ENCODE measurements around the gene WWOX.

The WWOX gene

DNA sequence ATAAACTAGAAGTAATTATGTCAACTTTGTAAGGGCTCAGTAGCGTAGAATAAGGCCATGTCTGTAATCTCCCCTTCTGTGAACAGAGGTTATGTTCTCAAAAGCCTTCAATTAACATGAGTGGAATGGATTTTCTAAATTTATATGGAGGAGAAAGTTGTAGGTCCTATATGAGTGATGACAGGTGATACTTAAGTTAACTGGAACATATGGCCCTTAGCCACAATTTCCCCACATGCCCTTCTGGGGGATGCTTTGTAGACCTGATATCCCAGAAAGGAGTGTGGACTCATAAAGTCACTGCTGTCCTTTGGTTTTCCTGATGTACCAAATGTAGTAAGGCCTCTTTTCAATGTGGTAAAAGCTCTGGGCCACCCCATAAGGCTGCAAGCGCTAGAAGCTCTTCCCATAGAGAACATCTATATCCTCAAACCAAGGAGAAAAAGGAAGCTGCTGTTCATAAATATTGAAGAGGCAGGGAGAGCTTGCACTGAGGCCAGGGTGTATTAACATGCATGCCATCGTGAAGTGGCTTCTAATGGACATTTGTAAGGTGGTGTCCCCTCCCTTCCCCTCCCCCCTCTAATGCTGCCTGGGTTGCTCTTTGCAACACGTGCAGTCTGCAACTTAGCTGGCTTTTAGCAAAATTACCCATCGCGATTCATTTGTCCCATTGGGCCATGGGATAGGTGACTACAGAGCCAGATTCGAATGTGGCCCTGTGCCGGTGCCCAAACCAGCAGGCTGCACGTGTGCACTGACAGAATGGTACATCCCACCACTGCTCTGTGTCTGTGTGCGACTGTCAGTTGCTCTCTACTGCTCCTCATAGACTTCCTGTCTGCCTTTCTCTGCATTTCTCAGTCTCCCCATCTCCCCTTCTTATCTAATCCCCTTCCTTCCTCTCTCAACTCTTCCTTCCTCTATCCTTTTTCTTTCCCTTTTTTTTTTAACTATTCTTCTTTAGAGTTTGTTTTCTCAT, 269.0 kb downstream of the WWOX start (continued):
- TF ChIP-seq, protein P1, sequence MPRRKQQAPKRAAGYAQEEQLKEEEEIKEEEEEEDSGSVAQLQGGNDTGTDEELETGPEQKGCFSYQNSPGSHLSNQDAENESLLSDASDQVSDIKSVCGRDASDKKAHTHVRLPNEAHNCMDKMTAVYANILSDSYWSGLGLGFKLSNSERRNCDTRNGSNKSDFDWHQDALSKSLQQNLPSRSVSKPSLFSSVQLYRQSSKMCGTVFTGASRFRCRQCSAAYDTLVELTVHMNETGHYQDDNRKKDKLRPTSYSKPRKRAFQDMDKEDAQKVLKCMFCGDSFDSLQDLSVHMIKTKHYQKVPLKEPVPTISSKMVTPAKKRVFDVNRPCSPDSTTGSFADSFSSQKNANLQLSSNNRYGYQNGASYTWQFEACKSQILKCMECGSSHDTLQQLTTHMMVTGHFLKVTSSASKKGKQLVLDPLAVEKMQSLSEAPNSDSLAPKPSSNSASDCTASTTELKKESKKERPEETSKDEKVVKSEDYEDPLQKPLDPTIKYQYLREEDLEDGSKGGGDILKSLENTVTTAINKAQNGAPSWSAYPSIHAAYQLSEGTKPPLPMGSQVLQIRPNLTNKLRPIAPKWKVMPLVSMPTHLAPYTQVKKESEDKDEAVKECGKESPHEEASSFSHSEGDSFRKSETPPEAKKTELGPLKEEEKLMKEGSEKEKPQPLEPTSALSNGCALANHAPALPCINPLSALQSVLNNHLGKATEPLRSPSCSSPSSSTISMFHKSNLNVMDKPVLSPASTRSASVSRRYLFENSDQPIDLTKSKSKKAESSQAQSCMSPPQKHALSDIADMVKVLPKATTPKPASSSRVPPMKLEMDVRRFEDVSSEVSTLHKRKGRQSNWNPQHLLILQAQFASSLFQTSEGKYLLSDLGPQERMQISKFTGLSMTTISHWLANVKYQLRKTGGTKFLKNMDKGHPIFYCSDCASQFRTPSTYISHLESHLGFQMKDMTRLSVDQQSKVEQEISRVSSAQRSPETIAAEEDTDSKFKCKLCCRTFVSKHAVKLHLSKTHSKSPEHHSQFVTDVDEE (CRISPR knock-in tag; IDR thresholded peaks at IDR 0.05), result no peak

DNA sequence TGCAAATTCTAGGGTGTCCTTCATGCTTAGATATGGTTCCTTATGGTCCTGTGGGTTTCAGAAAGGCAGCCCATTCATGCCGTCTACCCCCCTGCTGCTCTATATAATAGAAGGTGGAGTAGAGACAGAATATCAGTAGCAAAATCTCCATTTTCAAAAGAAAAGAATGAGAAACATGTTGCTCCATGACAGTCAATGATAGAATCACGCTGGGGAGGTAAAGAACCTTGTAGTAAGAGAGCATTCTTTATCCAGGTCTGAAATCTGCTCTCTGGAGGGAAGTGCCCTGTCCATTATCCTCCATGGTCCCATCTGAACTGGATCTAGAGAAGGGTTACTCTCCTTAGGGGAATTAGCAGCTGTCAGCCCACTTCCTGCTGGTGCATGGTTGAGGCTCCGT, 272.8 kb downstream of the WWOX start:
- TF ChIP-seq, protein P2, sequence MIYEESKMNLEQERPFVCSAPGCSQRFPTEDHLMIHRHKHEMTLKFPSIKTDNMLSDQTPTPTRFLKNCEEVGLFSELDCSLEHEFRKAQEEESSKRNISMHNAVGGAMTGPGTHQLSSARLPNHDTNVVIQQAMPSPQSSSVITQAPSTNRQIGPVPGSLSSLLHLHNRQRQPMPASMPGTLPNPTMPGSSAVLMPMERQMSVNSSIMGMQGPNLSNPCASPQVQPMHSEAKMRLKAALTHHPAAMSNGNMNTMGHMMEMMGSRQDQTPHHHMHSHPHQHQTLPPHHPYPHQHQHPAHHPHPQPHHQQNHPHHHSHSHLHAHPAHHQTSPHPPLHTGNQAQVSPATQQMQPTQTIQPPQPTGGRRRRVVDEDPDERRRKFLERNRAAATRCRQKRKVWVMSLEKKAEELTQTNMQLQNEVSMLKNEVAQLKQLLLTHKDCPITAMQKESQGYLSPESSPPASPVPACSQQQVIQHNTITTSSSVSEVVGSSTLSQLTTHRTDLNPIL (CRISPR knock-in tag; IDR thresholded peaks at IDR 0.05; ENCODE audit: low read depth), result no peak
- TF ChIP-seq ESRRG (CRISPR knock-in tag; IDR thresholded peaks at IDR 0.05) (no peak), TOX (CRISPR knock-in tag; IDR thresholded peaks at IDR 0.05; ENCODE audit: borderline replicate concordance) (no peak), TCF4 (CRISPR knock-in tag; IDR thresholded peaks at IDR 0.05; ENCODE audit: borderline replicate concordance) (no peak), CSDC2 (CRISPR knock-in tag; IDR thresholded peaks at IDR 0.05) (no peak), ARNTL (CRISPR knock-in tag; IDR thresholded peaks at IDR 0.05; ENCODE audit: borderline replicate concordance, low read depth) (no peak)
- ATAC-seq, result no peak

DNA sequence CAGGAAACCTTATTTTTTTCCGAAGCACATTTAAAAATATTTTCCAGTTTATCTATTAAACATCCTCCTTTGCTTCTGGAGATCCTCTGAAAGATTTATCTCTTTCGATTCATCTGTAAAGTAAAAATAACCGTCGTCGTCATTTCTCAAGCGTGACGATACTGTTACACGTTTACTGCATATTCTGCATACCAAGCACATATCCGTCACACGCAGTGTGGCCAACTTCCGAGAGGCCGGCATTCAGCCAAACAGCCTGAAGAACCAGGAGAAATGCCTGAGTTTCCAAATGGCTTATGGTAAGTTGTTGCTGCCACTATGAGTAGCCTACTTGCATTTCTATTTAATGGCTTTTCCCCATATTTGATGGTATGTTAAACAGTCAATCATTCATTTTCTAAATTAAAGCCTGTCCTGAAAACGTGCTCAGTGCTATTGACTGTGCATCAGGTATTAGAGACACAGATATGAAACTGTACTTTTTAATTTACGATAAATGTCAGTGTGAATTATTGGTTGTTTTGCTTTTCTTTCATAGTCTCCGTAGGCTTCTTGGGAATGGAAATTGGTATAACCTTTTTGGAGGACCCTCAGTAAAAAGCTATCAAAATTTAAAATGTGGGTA, 275.7 kb downstream of the WWOX start:
- TF ChIP-seq ZNF565 (CRISPR knock-in tag; conservative IDR thresholded peaks at IDR 0.05; ENCODE audit: low read depth), result no peak
- TF ChIP-seq ZNF8 (CRISPR knock-in tag; IDR thresholded peaks at IDR 0.05), result no peak
- no peak for TF ChIP-seq SNAI2 (CRISPR knock-in tag; IDR thresholded peaks at IDR 0.05)
- TF ChIP-seq TOX (CRISPR knock-in tag; IDR thresholded peaks at IDR 0.05; ENCODE audit: borderline replicate concordance), result no peak
- no peak for TF ChIP-seq ISL1 (CRISPR knock-in tag; IDR thresholded peaks at IDR 0.05)
- TF ChIP-seq ZFP30 (CRISPR knock-in tag; IDR thresholded peaks at IDR 0.05), result no peak
- TF ChIP-seq BACH2 (CRISPR knock-in tag; IDR thresholded peaks at IDR 0.05; ENCODE audit: borderline replicate concordance), result no peak
- no peak for TF ChIP-seq GLIS3 (CRISPR knock-in tag; IDR thresholded peaks at IDR 0.05)
- no peak for TF ChIP-seq ESRRG (CRISPR knock-in tag; IDR thresholded peaks at IDR 0.05)
- TF ChIP-seq PPARA (CRISPR knock-in tag; IDR thresholded peaks at IDR 0.05; ENCODE audit: borderline replicate concordance), result no peak
- TF ChIP-seq RARB (CRISPR knock-in tag; IDR thresholded peaks at IDR 0.05), result no peak
- TF ChIP-seq ARNTL (CRISPR knock-in tag; IDR thresholded peaks at IDR 0.05; ENCODE audit: borderline replicate concordance, low read depth), result no peak
- no peak for TF ChIP-seq CSDC2 (CRISPR knock-in tag; IDR thresholded peaks at IDR 0.05)
- TF ChIP-seq OSR1 (CRISPR knock-in tag; IDR thresholded peaks at IDR 0.05), result no peak
- no peak for TF ChIP-seq ZFP3 (CRISPR knock-in tag; IDR thresholded peaks at IDR 0.05)
- no peak for TF ChIP-seq TCF4 (CRISPR knock-in tag; IDR thresholded peaks at IDR 0.05; ENCODE audit: borderline replicate concordance)
- TF ChIP-seq, protein P3, sequence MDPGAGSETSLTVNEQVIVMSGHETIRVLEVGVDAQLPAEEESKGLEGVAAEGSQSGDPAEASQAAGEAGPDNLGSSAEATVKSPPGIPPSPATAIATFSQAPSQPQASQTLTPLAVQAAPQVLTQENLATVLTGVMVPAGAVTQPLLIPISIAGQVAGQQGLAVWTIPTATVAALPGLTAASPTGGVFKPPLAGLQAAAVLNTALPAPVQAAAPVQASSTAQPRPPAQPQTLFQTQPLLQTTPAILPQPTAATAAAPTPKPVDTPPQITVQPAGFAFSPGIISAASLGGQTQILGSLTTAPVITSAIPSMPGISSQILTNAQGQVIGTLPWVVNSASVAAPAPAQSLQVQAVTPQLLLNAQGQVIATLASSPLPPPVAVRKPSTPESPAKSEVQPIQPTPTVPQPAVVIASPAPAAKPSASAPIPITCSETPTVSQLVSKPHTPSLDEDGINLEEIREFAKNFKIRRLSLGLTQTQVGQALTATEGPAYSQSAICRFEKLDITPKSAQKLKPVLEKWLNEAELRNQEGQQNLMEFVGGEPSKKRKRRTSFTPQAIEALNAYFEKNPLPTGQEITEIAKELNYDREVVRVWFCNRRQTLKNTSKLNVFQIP (CRISPR knock-in tag; IDR thresholded peaks at IDR 0.05; ENCODE audit: borderline replicate concordance, low read depth), result no peak
- TF ChIP-seq ZC3H10 (CRISPR knock-in tag; IDR thresholded peaks at IDR 0.05), result no peak
- no peak for TF ChIP-seq ZNF70 (CRISPR knock-in tag; IDR thresholded peaks at IDR 0.05)
- TF ChIP-seq, protein P4, sequence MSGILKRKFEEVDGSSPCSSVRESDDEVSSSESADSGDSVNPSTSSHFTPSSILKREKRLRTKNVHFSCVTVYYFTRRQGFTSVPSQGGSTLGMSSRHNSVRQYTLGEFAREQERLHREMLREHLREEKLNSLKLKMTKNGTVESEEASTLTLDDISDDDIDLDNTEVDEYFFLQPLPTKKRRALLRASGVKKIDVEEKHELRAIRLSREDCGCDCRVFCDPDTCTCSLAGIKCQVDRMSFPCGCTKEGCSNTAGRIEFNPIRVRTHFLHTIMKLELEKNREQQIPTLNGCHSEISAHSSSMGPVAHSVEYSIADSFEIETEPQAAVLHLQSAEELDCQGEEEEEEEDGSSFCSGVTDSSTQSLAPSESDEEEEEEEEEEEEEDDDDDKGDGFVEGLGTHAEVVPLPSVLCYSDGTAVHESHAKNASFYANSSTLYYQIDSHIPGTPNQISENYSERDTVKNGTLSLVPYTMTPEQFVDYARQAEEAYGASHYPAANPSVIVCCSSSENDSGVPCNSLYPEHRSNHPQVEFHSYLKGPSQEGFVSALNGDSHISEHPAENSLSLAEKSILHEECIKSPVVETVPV (CRISPR knock-in tag; IDR thresholded peaks at IDR 0.05), result no peak
- ATAC-seq, result no peak

Measured in SK-N-SH treated with all-trans-retinoic acid at 6 μM for 48 hours (cell line).